ENCODE measurements around the gene CR1.
A peak's percentile ranks its signal among the peaks of the same experiment; 100 is the strongest.
"Not testable (repeated sequence)": the region's sequence is repeated elsewhere in the genome, so short reads cannot be mapped to it uniquely, and the experiment has no call there.

CR1 gene

GRCh38 chr1:207495801-207496792 lies at the start of gene CR1:
Gene CR1, plus strand, starts transcription at chr1:207496157. Its CDS starts 111 bp downstream, at chr1:207496268.
- DNase-seq (ENCODE audit: low read depth in 2 of 2, low spot score in 1 of 2) = peak in 1 of 2 donors; percentile 5

- no peak for DNase-seq (ENCODE audit: low read depth in 2 of 2, low spot score in 1 of 2)
Measured at GRCh38 chr1:207453710-207454045, 42.3 kb upstream of the CR1 start.

GRCh38 chr1:207454046-207454964 lies 41.7 kb upstream of the CR1 start, which contains the start of gene CR2:
Gene CR2, plus strand, starts transcription at chr1:207454328. Its CDS starts 91 bp downstream, at chr1:207454419.
- DNase-seq (ENCODE audit: low read depth in 2 of 2, low spot score in 1 of 2) = peak in 1 of 2 donors; percentile 40

GRCh38 chr1:207455183-207455754 lies 40.7 kb upstream of the CR1 start:
- DNase-seq (ENCODE audit: low read depth in 2 of 2, low spot score in 1 of 2) = no peak

- DNase-seq (ENCODE audit: low read depth in 2 of 2, low spot score in 1 of 2) = no peak
Measured at GRCh38 chr1:207458414-207458813, 37.5 kb upstream of the CR1 start.

GRCh38 chr1:207459008-207459407 lies 36.9 kb upstream of the CR1 start:
- no peak for DNase-seq (ENCODE audit: low read depth in 2 of 2, low spot score in 1 of 2)

- no peak for DNase-seq (ENCODE audit: low read depth in 2 of 2, low spot score in 1 of 2)
Measured at GRCh38 chr1:207461649-207462048, 34.3 kb upstream of the CR1 start.

GRCh38 chr1:207462535-207462934 lies 33.4 kb upstream of the CR1 start:
- DNase-seq (ENCODE audit: low read depth in 2 of 2, low spot score in 1 of 2) = no peak

GRCh38 chr1:207463021-207463420 lies 32.9 kb upstream of the CR1 start:
- no peak for DNase-seq (ENCODE audit: low read depth in 2 of 2, low spot score in 1 of 2)

GRCh38 chr1:207463571-207463970 lies 32.4 kb upstream of the CR1 start:
- DNase-seq (ENCODE audit: low read depth in 2 of 2, low spot score in 1 of 2) = no peak

GRCh38 chr1:207470927-207471326 lies 25.0 kb upstream of the CR1 start:
- DNase-seq (ENCODE audit: low read depth in 2 of 2, low spot score in 1 of 2) = no peak

GRCh38 chr1:207474210-207474609 lies 21.7 kb upstream of the CR1 start:
- DNase-seq (ENCODE audit: low read depth in 2 of 2, low spot score in 1 of 2) = no peak

- DNase-seq (ENCODE audit: low read depth in 2 of 2, low spot score in 1 of 2) = no peak
Measured at GRCh38 chr1:207486198-207486597, 9.8 kb upstream of the CR1 start.

- DNase-seq (ENCODE audit: low read depth in 2 of 2, low spot score in 1 of 2) = no peak
Measured at GRCh38 chr1:207487636-207488035, 8.3 kb upstream of the CR1 start.

- no peak for DNase-seq (ENCODE audit: low read depth in 2 of 2, low spot score in 1 of 2)
Measured at GRCh38 chr1:207493212-207493611, 2.7 kb upstream of the CR1 start.

GRCh38 chr1:207494171-207494570 lies 1.8 kb upstream of the CR1 start:
- no peak for DNase-seq (ENCODE audit: low read depth in 2 of 2, low spot score in 1 of 2)

- not testable (repeated sequence) for DNase-seq (ENCODE audit: low read depth in 2 of 2, low spot score in 1 of 2)
Measured at GRCh38 chr1:207495281-207495680, 676 bp upstream of the CR1 start.

GRCh38 chr1:207497941-207498340 lies 2.0 kb downstream of the CR1 start:
- DNase-seq (ENCODE audit: low read depth in 2 of 2, low spot score in 1 of 2) = no peak

GRCh38 chr1:207499573-207499972 lies 3.6 kb downstream of the CR1 start:
- DNase-seq (ENCODE audit: low read depth in 2 of 2, low spot score in 1 of 2) = peak; percentile 23 to 39

- DNase-seq (ENCODE audit: low read depth in 2 of 2, low spot score in 1 of 2) = no peak
Measured at GRCh38 chr1:207500306-207500705, 4.3 kb downstream of the CR1 start.

GRCh38 chr1:207501071-207501470 lies 5.1 kb downstream of the CR1 start:
- no peak for DNase-seq (ENCODE audit: low read depth in 2 of 2, low spot score in 1 of 2)
